ENCODE results near the gene ARL4D.
"Not testable (repeated sequence)": the region's sequence is repeated elsewhere in the genome, so short reads cannot be mapped to it uniquely, and the experiment has no call there.

The ARL4D gene

DNA sequence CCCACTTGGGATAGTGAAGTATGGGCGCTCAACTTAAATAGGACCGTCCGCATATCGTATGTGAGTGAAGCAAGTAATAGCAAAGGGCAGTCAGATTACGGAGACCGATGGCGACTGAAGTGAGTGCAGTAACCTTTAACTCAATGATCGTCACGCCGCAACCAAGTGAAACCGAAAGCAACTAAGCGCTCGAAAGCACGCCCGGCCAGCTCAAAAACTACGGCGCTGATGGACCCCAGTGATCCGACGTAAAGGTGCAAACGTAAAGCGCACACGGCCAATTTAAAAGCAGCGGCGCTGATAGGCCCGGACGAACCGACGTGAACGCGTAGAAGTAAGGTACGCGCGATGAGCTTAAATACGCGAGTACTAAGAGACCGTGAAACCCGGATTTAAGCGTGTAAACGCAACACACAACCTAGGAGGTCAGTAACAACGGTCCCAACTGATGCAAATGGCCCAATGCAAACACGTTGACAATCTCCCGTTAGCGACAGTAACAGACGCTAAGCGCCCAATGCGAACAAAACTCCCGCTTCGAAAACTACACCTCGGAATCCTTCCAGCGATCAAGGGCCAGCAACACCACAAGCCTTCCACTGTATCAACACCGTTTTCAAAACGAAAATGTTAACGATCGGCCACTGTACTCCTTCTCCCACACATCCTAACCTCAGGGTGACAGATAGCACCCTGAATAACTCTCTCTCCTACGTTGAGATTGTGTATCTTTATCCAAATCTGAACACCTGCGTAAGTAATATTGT, 37.9 kb upstream of the ARL4D start:
- Histone ChIP-seq H3K4me3 (ENCODE audit: low read depth, low read length) (peak overlapping the region; percentile 75), H3K4me1 (peaks cover 9% of the 10 kb centered on the region; the same call in 1 of the 2 replicates), H3K27me3 (no peaks in the 10 kb centered on the region), H3K36me3 (no peaks in the 10 kb centered on the region), H3K9me3 (no peaks in the 10 kb centered on the region)
- peak; percentile 94 for DNase-seq
- TF ChIP-seq, protein P1, sequence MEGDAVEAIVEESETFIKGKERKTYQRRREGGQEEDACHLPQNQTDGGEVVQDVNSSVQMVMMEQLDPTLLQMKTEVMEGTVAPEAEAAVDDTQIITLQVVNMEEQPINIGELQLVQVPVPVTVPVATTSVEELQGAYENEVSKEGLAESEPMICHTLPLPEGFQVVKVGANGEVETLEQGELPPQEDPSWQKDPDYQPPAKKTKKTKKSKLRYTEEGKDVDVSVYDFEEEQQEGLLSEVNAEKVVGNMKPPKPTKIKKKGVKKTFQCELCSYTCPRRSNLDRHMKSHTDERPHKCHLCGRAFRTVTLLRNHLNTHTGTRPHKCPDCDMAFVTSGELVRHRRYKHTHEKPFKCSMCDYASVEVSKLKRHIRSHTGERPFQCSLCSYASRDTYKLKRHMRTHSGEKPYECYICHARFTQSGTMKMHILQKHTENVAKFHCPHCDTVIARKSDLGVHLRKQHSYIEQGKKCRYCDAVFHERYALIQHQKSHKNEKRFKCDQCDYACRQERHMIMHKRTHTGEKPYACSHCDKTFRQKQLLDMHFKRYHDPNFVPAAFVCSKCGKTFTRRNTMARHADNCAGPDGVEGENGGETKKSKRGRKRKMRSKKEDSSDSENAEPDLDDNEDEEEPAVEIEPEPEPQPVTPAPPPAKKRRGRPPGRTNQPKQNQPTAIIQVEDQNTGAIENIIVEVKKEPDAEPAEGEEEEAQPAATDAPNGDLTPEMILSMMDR (IDR thresholded peaks at IDR 0.05; ENCODE audit: low read depth, low read length): no peak

DNA sequence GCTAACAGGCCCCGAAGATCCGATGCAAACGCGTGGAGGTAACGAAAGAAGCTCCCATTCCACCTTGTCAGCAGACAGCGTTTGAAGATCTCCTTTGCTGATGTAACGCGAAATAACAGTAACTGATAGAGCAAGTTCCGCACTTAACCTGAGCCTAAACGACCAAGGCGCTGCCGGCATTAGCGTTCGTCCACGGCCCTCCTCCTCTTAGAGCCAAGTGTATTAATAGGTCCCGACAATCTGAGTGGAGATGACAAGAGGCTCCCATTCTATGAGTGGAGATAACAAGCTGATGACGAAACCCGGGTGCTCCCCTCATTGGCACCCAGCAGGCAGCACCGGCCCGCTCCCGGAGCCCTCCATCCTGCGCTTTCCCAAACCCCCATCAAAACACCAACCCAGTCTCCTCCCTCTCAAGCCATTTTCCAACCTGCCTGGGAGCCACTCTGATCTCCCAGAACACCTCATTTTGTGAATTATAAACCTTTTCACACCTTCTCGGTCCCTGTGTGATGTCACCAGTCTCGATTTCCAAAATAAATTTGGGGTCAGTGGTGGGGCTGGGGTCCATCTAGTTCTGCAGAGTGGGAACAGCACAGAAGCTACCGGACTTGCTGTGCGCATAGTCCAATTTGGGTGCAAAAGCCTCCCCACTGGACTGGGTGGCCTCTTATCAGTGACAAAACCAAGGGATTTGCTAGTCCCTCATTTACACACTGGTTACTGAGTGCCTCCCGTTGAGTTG, 35.4 kb upstream of the ARL4D start:
- no peaks in the 10 kb centered on the region for H3K36me3 ChIP-seq
- H3K27me3 ChIP-seq: no peaks in the 10 kb centered on the region
- H3K4me1 ChIP-seq: peaks cover 15% of the 10 kb centered on the region
- DNase-seq: no peak
- H3K9me3 ChIP-seq: no peaks in the 10 kb centered on the region
- H3K4me3 ChIP-seq (ENCODE audit: low read depth, low read length): no peak overlapping the region
- TF ChIP-seq, protein P1 (IDR thresholded peaks at IDR 0.05; ENCODE audit: low read depth, low read length): no peak

- Histone ChIP-seq H3K4me1 (peaks cover 18% of the 10 kb centered on the region), H3K27me3 (no peaks in the 10 kb centered on the region), H3K36me3 (no peaks in the 10 kb centered on the region), H3K9me3 (no peaks in the 10 kb centered on the region), H3K4me3 (ENCODE audit: low read depth, low read length) (no peak overlapping the region)
- DNase-seq: no peak
- TF ChIP-seq, protein P1 (IDR thresholded peaks at IDR 0.05; ENCODE audit: low read depth, low read length): no peak
Measured at GRCh38 chr17:43363926-43364285, 34.9 kb upstream of the ARL4D start.

DNA sequence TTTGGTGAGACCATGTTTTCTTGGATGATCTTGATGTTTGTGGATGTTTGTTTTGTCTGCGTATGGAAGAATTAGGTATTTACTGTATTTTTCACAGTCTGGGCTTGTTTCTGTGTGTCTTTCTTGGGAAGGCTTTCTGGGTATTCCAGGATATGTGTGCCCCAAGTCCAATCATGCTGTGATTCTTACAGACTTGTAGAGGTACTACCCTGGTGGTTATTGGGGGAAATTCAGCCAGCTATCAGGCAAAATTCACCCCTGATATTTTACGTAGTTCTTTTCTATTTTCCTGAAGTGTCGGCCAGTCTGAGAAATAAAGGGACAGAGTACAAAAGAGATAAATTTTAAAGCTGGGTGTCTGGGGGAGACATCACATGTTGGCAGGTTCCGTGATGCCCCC, 33.4 kb upstream of the ARL4D start:
- no peak for DNase-seq

GRCh38 chr17:43365921-43366320, 32.9 kb upstream of the ARL4D start:
- H3K4me3 ChIP-seq (ENCODE audit: low read depth, low read length); H3K27me3 ChIP-seq; DNase-seq; H3K36me3 ChIP-seq; H3K9me3 ChIP-seq: not testable (repeated sequence)
- H3K4me1 ChIP-seq: peaks cover 12% of the 10 kb centered on the region

More for the DNA sequence above, 33.4 kb upstream of the ARL4D start:
- no peaks in the 10 kb centered on the region for H3K27me3 ChIP-seq
- H3K4me1 ChIP-seq: peaks cover 12% of the 10 kb centered on the region
- TF ChIP-seq, protein P1 (IDR thresholded peaks at IDR 0.05; ENCODE audit: low read depth, low read length): peak; percentile 40
- no peak overlapping the region for H3K4me3 ChIP-seq (ENCODE audit: low read depth, low read length)
- no peaks in the 10 kb centered on the region for H3K9me3 ChIP-seq
- no peaks in the 10 kb centered on the region for H3K36me3 ChIP-seq

DNA sequence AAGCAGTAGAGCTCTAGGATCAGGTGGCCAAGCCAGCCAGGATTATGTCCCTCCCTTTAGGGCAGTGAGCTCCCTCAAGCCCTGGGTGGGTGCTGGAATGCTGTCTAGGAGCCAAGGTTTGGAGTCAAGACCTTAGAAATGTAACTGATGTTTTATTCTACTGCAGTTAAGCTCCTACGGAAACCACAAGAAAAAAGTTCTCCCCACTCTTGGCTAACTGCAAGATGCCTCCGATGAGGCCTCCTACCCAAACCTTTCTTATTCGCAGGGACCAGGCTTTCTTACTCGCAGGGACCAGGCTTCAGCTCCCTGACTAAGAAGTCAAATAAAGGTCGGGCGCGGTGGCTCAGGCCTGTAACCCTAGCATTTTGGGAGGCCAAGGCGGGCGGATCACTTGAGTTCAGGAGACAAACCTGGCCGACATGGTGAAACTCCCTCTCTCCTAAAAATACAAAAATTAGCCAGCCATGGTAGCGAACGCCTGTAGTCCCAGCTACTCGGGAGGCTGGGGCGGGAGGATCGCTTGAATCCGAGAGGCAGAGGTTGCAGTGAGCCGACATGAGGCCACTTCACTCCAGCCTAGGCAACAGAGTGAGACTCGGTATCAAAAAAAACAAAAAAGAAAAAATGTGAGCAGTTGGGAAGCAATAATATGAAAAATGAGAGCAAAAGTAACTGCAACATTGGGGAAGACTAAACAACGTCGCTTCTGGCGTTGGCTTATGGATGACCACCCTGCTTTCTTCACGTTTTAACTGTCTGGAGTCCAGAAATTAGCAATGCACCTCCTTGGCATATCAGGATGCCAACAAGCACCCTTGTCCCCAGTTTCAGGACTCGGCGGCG, 31.7 kb upstream of the ARL4D start:
- Histone ChIP-seq H3K36me3 (no peaks in the 10 kb centered on the region), H3K4me1 (peaks cover 12% of the 10 kb centered on the region), H3K4me3 (ENCODE audit: low read depth, low read length) (no peak overlapping the region; the same call in 1 of the 2 replicates), H3K9me3 (no peaks in the 10 kb centered on the region), H3K27me3 (no peaks in the 10 kb centered on the region)
- no peak for DNase-seq
- TF ChIP-seq, protein P1 (IDR thresholded peaks at IDR 0.05; ENCODE audit: low read depth, low read length): no peak
